Nephron progenitor cell (in vitro differentiated cells): Measurements from ENCODE around the gene RNF167.
A peak's percentile ranks its signal among the peaks of the same experiment; 100 is the strongest.

Source experiments
- DNase-seq: peaks from one replicate; pipeline ENCODE4 v3.0.0; 2021
- H3K27ac Mint-ChIP-seq: 2 replicates; pipeline ENCODE4 v1.8.0; 2021; ENCODE audit warnings: mild to moderate bottlenecking, moderate library complexity, mixed read lengths
- H3K27me3 Mint-ChIP-seq: 2 replicates; pipeline ENCODE4 v1.8.0; 2021; ENCODE audit warnings: mild to moderate bottlenecking, low read depth, mixed read lengths; ENCODE audit not compliant: poor library complexity
- H3K36me3 Mint-ChIP-seq: 2 replicates; pipeline ENCODE4 v1.8.0; 2021; ENCODE audit warnings: low read depth, mixed read lengths
- H3K4me1 Mint-ChIP-seq: 2 replicates; pipeline ENCODE4 v1.8.0; 2021; ENCODE audit warnings: mixed read lengths
- H3K4me3 Mint-ChIP-seq: 2 replicates; pipeline ENCODE4 v1.8.0; 2021; ENCODE audit warnings: mild to moderate bottlenecking, moderate library complexity, mixed read lengths
- H3K9me3 Mint-ChIP-seq: 2 replicates; pipeline ENCODE4 v1.8.0; 2021; ENCODE audit warnings: mild to moderate bottlenecking, moderate library complexity, mixed read lengths
- CTCF ChIP-seq: fragments of 200-600 bp; sonication (generic); IDR thresholded peaks from 2 replicates; pipeline ENCODE4 v1.5.0; 2021; ENCODE audit warnings: antibody characterized with exemption

The RNF167 gene

GRCh38 chr17:4940555-4941318 lies 669 bp downstream of the RNF167 start:
- Mint-ChIP-seq H3K36me3 (peaks cover 36% of the 10 kb centered on the region), H3K4me1 (peaks cover 38% of the 10 kb centered on the region), H3K4me3 (peak overlapping the region; percentile 92), H3K9me3 (no peaks in the 10 kb centered on the region), H3K27me3 (peaks cover 5% of the 10 kb centered on the region), H3K27ac (peak overlapping the region; percentile 99)
- TF ChIP-seq CTCF = no peak
- DNase-seq = peak; percentile 39

- no peaks in the 10 kb centered on the region for H3K9me3 Mint-ChIP-seq
- peaks cover 44% of the 10 kb centered on the region for H3K4me1 Mint-ChIP-seq
- H3K4me3 Mint-ChIP-seq = peak overlapping the region; percentile 92
- peak overlapping the region; percentile 99 for H3K27ac Mint-ChIP-seq
- DNase-seq = no peak
- peaks cover 5% of the 10 kb centered on the region for H3K27me3 Mint-ChIP-seq
- no peak for TF ChIP-seq CTCF
- H3K36me3 Mint-ChIP-seq = peaks cover 34% of the 10 kb centered on the region
Observed at GRCh38 chr17:4941319-4941610, 1.2 kb downstream of the RNF167 start.

- H3K27me3 Mint-ChIP-seq = peaks cover 5% of the 10 kb centered on the region
- no peak for TF ChIP-seq CTCF
- peak overlapping the region; percentile 96 for H3K27ac Mint-ChIP-seq
- no peak for DNase-seq
- peaks cover 51% of the 10 kb centered on the region for H3K4me1 Mint-ChIP-seq
- no peak overlapping the region for H3K4me3 Mint-ChIP-seq
- H3K36me3 Mint-ChIP-seq = peaks cover 36% of the 10 kb centered on the region
- H3K9me3 Mint-ChIP-seq = no peaks in the 10 kb centered on the region
Observed at GRCh38 chr17:4942760-4943508, 2.9 kb downstream of the RNF167 start.

GRCh38 chr17:4944163-4944553 lies 4.1 kb downstream of the RNF167 start:
- Mint-ChIP-seq H3K36me3 (peaks cover 36% of the 10 kb centered on the region), H3K4me1 (peaks cover 43% of the 10 kb centered on the region), H3K4me3 (no peak overlapping the region), H3K9me3 (no peaks in the 10 kb centered on the region), H3K27ac (peak overlapping the region; percentile 98), H3K27me3 (peaks cover 5% of the 10 kb centered on the region)
- DNase-seq = no peak
- TF ChIP-seq CTCF = no peak

GRCh38 chr17:4944554-4945175 lies 4.6 kb downstream of the RNF167 start:
- peaks cover 5% of the 10 kb centered on the region for H3K27me3 Mint-ChIP-seq
- no peaks in the 10 kb centered on the region for H3K9me3 Mint-ChIP-seq
- H3K4me1 Mint-ChIP-seq = peaks cover 41% of the 10 kb centered on the region
- peaks cover 36% of the 10 kb centered on the region for H3K36me3 Mint-ChIP-seq
- no peak for DNase-seq
- peak overlapping the region; percentile 98 for H3K27ac Mint-ChIP-seq
- no peak overlapping the region for H3K4me3 Mint-ChIP-seq
- TF ChIP-seq CTCF = no peak
